ENCODE results near the gene SDK2. TPM values are rescaled to one million over a fixed set of nuclear protein-coding genes. Genes with fewer than 3 reads are reported as not detected.

Gene SDK2
- total and polyA plus RNA-seq, 2 of the 8 experiments (the other 6 are each of a cell fraction or from before 2014, with no cell fraction given), result 3.9 to 4.1 TPM

- Histone ChIP-seq H3K79me2 (ENCODE audit: control insufficient read depth in 1 of 2, insufficient read depth in 2 of 2, low read length in 2 of 2) (no peaks in the 10 kb centered on the region), H2BK12ac (ENCODE audit: low read depth, low read length) (no peak overlapping the region), H3K9me3 (ENCODE audit: insufficient read depth in 2 of 2, low read depth in 1 of 2, low read length in 1 of 2) (no peaks in the 10 kb centered on the region), H2AK5ac (ENCODE audit: low read depth, low read length) (no peak overlapping the region), H2BK120ac (replicated peaks; ENCODE audit: low read depth, low read length) (no peak overlapping the region), H3K4me1 (replicated peaks in 1 of 4; ENCODE audit: control insufficient read depth in 3 of 4, insufficient read depth in 4 of 4, low read length in 3 of 4) (peaks cover 0 to 6% (median 3%) of the 10 kb centered on the region in 4 experiments; a peak in 4 of 7 replicates), H2BK5ac (ENCODE audit: low read depth, low read length) (no peak overlapping the region), H2BK20ac (ENCODE audit: low read length) (0 out of 2 replicates have a peak overlapping the region, but pooled peaks have one; percentile 15), H4K91ac (replicated peaks; ENCODE audit: insufficient read length, low read length) (no peak overlapping the region), H3K4ac (replicated peaks; ENCODE audit: insufficient read length, low read depth, low read length) (no peak overlapping the region), H4K5ac (ENCODE audit: insufficient read length, low read depth, low read length) (no peak overlapping the region), H3K56ac (replicated peaks; ENCODE audit: insufficient read length, low read depth, low read length) (no peak overlapping the region), H3K18ac (ENCODE audit: extremely low read depth, low read length) (no peak overlapping the region), H3K27ac (ENCODE audit: low read depth, low read length) (no peak overlapping the region), H3K27me3 (replicated peaks in 1 of 4; ENCODE audit: control insufficient read depth in 3 of 4, extremely low read depth in 1 of 4, insufficient read depth in 3 of 4, low read length in 3 of 4) (peaks cover 0 to 6% (median 2%) of the 10 kb centered on the region in 4 experiments; a peak in 3 of 7 replicates), H3K4me3 (ENCODE audit: extremely low read depth in 1 of 4, insufficient read depth in 2 of 4, low read depth in 3 of 4, low read length in 4 of 4) (no peak overlapping the region), H3K79me1 (ENCODE audit: low read depth, low read length) (no peaks in the 10 kb centered on the region), H3K23ac (ENCODE audit: insufficient read length) (no peak overlapping the region), H2AFZ (ENCODE audit: low read length) (no peak overlapping the region), H4K8ac (ENCODE audit: extremely low read depth, insufficient read depth, low read length) (no peak overlapping the region), H3K9ac (replicated peaks in 1 of 4; ENCODE audit: extremely low read depth in 1 of 4, low read depth in 3 of 4, low read length in 3 of 4) (no peak overlapping the region), H3K14ac (ENCODE audit: insufficient read length) (no peak overlapping the region), H3K4me2 (ENCODE audit: insufficient read depth in 1 of 2, low read depth in 2 of 2, low read length in 2 of 2) (no peak overlapping the region), H3K23me2 (ENCODE audit: low read depth, low read length) (no peaks in the 10 kb centered on the region), H2BK15ac (ENCODE audit: low read length) (no peak overlapping the region), H4K20me1 (replicated peaks in 1 of 2; ENCODE audit: control insufficient read depth in 1 of 2, insufficient read depth in 2 of 2, low read length in 2 of 2) (no peaks in the 10 kb centered on the region), H3K36me3 (ENCODE audit: control insufficient read depth in 2 of 4, insufficient read depth in 4 of 4, low read length in 3 of 4) (no peaks in the 10 kb centered on the region)
- no peak for FAIRE-seq
- 90% methylated on average over 8 of the region's 8 CpGs; no CpG with 5 or more reads in 1 of the 2 experiments for WGBS, 2 experiments (ENCODE audit: extremely low coverage in 1 of 2, insufficient coverage in 1 of 2, insufficient read length in 1 of 2, insufficient replicate concordance in 2 of 2, low coverage in 1 of 2, low lambda C conversion rate in 2 of 2, missing lambda C conversion rate in 1 of 2)
- CTCF ChIA-PET (ENCODE audit: partially characterized antibody), result interaction anchor here (0.6 to 2.9 kb wide), 7 partner anchors 11 to 601 kb away, joined by 3 to 16 read pairs (median 3); no protein-coding TSS in a partner anchor
- no peak for DNase-seq (ENCODE audit: low read depth in 1 of 2, low spot score in 2 of 2)
- POLR2A ChIA-PET (ENCODE audit: partially characterized antibody), result no interaction called here
- no peak for TF ChIP-seq SUZ12 (IDR thresholded peaks at IDR 0.05; ENCODE audit: low read length)
- no peak for TF ChIP-seq ATF3 (IDR thresholded peaks at IDR 0.05; ENCODE audit: insufficient read depth, low read depth, low read length)
- no peak for TF ChIP-seq ASH2L (IDR thresholded peaks at IDR 0.05; ENCODE audit: low read length)
- no peak for TF ChIP-seq BACH1 (IDR thresholded peaks at IDR 0.05; ENCODE audit: low read length)
- TF ChIP-seq TAF1 (IDR thresholded peaks at IDR 0.05; ENCODE audit: low read depth, low read length), result no peak
- TF ChIP-seq GABPA (IDR thresholded peaks at IDR 0.05; ENCODE audit: borderline replicate concordance, insufficient read depth, low read length), result no peak
- TF ChIP-seq ZNF274 (IDR thresholded peaks at IDR 0.05; ENCODE audit: borderline replicate concordance, extremely low read depth, low read length), result no peak
- TF ChIP-seq KDM5A (IDR thresholded peaks at IDR 0.05; ENCODE audit: low read length), result no peak
- TF ChIP-seq EGR1 (IDR thresholded peaks at IDR 0.05; ENCODE audit: borderline replicate concordance, low read depth, low read length), result no peak
- TF ChIP-seq CHD2 (IDR thresholded peaks at IDR 0.05; ENCODE audit: low read length), result no peak
Observed at GRCh38 chr17:73318427-73318813, 325.8 kb downstream of the SDK2 start.
